ENCODE measurements around the gene ICAM4.

The ICAM4 gene

DNA sequence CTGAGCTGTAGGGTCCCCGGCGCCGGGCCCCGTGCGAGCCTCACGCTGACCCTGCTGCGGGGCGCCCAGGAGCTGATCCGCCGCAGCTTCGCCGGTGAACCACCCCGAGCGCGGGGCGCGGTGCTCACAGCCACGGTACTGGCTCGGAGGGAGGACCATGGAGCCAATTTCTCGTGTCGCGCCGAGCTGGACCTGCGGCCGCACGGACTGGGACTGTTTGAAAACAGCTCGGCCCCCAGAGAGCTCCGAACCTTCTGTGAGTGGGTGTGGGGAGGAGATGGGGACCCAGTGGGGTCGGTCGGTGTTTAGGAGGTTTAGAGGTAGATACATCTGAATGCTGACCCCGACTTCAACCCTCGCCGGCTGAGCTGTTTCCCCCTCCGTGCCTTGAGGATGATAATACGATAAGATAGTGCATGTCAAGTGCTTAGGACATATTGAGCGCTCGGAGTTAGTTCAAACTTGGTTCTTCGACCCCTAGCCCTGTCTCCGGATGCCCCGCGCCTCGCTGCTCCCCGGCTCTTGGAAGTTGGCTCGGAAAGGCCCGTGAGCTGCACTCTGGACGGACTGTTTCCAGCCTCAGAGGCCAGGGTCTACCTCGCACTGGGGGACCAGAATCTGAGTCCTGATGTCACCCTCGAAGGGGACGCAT, 4.9 kb downstream of the ICAM4 start:
- no peak for DNase-seq

DNA sequence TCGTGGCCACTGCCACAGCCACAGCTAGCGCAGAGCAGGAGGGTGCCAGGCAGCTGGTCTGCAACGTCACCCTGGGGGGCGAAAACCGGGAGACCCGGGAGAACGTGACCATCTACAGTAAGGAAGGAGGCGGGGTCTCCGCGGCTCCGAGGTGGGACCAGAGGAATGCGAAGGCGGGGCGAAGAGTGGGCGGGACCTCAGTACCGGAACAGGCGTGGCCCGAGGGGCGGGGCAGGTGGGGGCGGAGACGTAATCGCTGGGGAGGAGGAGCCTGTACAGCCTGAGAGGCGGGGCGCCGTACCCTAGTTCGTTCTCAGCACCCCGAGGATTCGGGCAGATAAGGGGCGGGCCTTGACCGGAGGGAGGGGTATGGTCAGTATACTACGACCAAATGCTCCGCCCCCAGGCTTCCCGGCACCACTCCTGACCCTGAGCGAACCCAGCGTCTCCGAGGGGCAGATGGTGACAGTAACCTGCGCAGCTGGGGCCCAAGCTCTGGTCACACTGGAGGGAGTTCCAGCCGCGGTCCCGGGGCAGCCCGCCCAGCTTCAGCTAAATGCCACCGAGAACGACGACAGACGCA, 5.5 kb downstream of the ICAM4 start:
- DNase-seq = peak; percentile 85

DNA sequence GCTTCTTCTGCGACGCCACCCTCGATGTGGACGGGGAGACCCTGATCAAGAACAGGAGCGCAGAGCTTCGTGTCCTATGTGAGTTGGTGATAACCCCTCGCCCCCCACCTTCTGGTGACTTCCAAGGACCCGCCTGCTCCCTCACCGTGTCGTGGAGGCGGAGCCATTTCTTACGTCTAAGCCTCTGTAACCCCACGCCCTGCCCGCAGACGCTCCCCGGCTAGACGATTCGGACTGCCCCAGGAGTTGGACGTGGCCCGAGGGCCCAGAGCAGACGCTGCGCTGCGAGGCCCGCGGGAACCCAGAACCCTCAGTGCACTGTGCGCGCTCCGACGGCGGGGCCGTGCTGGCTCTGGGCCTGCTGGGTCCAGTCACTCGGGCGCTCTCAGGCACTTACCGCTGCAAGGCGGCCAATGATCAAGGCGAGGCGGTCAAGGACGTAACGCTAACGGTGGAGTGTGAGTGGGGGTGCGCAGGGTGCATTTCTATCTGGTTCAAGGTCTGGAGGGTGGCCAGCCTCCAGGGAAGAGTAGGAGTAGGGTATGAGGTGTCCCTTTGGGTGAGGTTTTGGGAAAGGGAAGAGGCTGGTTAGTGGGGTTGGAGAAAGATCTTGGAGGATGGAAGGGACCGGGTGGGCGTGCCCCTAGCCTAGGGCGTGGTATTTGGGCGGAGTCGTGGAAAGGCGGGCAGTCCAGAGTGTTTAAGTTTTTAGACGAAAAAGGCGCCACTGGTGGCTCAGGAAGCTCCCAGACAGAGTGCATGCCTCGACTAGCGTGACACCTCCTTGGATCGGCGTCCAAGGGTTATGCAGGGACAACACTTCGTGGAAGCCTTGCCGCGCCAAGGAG, 6.3 kb downstream of the ICAM4 start:
- no peak for DNase-seq

DNA sequence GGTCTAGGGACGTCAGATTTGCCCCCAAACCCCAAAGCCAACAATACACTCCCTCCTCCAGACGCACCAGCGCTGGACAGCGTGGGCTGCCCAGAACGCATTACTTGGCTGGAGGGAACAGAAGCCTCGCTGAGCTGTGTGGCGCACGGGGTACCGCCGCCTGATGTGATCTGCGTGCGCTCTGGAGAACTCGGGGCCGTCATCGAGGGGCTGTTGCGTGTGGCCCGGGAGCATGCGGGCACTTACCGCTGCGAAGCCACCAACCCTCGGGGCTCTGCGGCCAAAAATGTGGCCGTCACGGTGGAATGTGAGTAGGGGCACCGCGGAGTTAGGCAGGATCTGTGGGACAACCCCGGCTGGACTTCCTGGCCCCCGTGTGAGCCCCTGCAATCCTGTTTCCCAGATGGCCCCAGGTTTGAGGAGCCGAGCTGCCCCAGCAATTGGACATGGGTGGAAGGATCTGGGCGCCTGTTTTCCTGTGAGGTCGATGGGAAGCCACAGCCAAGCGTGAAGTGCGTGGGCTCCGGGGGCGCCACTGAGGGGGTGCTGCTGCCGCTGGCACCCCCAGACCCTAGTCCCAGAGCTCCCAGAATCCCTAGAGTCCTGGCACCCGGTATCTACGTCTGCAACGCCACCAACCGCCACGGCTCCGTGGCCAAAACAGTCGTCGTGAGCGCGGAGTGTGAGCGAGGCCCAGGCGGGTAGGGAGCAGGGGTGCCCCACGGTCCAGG, 7.0 kb downstream of the ICAM4 start:
- no peak for DNase-seq

DNA sequence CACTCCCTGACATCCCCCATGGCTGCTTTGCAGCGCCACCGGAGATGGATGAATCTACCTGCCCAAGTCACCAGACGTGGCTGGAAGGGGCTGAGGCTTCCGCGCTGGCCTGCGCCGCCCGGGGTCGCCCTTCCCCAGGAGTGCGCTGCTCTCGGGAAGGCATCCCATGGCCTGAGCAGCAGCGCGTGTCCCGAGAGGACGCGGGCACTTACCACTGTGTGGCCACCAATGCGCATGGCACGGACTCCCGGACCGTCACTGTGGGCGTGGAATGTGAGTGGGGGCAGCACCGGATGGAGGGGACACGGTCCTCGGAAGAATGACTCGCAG, 7.6 kb downstream of the ICAM4 start:
- no peak for DNase-seq

DNA sequence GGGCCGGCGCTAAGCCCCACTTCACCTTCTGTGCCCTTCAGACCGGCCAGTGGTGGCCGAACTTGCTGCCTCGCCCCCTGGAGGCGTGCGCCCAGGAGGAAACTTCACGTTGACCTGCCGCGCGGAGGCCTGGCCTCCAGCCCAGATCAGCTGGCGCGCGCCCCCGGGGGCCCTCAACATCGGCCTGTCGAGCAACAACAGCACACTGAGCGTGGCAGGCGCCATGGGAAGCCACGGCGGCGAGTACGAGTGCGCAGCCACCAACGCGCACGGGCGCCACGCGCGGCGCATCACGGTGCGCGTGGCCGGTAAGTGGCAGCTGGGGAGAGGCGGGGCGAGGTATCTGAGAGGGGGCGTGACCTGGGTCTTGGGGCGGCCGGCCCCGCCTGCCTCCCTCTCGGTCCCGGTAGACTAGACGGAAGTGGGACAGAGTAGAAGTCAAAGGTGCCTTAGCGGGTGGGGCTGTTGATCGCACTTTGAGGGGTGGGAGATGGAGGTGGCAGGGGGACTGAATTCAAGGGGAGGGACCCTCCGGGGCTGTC, 8.6 kb downstream of the ICAM4 start:
- peak; percentile 32 for DNase-seq

DNA sequence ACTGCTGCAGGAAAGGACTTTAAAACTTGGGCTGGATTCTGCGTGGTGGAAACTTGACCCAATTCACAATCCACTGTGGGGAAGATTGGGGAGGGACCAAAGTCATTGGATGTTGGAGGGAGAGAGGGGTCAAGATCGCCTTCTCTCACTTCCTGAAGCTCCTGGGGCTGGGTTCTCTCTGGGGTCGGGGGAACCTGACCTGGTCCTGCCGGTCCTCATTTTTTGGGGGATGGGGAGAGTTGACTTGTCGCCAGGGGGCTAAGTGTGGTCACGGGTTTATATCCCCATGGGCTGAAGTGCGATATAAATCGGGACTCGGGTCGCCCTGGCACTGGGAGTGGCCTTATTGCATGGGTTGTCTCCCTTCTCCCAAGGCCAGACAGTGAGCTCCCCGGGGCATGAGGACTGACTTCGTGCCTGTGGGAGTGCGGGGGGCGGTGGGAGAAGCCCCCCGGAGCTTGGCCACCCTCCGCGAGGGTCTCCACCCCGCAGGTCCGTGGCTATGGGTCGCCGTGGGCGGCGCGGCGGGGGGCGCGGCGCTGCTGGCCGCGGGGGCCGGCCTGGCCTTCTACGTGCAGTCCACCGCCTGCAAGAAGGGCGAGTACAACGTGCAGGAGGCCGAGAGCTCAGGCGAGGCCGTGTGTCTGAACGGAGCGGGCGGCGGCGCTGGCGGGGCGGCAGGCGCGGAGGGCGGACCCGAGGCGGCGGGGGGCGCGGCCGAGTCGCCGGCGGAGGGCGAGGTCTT, 9.3 kb downstream of the ICAM4 start:
- DNase-seq = peak; percentile 45

DNA sequence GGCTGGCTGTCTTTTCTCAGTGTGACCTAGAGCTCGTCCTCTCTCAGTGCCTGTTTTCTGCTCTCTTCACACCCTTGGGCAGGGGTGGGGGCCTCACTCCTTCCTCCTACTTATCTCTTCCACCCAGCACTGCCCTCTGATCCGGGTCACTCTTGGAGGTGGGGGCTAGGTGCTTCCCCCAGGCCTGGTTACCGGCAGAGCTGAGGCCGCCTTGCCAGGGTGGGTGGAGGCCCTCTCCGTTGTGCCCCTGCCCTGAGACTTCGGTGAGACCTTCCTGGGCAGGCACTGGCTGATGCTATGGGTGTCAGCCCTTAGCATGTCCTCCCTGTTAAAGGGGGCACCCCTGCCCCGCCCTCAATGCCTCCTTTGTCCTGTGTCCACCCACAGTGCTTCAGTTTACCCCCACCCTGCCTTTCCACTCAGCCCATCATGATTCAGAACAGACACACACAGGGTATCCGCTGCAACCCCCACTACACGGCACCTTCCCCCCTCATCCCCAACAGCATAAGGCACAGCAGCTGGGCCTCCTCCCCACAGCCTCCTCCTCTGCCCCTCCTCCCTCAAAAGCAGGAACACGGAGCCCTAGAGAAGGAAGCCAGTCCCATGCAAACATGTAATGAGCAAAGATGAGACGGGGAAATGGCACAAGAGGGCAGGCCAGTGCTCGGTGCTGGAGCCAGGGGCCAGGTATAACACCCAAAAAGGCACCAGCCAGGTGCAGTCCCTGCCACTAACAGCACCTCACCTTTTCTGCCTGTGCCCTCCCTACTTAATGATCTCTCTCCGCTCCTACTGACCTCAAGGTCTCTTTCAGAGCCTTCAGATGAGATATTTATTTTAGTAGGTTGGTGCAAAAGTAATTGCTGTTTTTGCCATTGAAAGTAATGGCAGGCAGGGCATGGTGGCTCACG, 13.0 kb downstream of the ICAM4 start:
- DNase-seq = no peak

DNA sequence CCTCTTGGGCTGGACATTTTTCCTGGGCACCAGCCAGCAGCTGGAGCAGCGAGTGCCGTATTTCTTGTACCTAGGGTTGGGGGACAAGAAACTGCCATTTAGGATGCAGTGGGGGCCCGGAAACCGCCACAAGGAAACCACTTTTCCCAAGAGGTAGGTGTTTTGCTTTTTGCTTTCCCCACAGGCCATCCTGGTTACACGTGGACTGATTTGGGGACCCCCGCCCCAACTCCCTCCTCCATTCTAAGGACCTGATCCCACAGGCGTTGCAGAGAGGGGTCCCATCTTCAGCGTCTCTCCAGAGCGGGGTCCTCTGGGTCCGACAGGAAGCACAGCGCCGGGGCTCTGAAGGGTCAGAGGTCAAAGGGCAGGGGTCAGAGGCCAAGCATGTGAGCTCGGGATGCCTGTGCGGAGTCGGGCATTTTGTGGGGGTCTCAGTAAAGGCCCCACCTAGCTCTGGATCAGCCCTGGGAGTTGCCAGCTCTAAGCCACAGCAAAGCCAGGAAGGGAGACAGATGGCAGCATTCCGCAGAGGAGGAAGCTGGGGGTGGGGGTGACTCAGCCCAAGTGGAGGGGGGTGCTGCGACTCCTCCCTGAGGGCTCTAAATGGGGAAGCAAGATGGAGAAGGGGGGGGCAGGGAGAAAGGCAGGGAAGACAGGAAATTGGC, 18.5 kb downstream of the ICAM4 start:
- DNase-seq = no peak

DNA sequence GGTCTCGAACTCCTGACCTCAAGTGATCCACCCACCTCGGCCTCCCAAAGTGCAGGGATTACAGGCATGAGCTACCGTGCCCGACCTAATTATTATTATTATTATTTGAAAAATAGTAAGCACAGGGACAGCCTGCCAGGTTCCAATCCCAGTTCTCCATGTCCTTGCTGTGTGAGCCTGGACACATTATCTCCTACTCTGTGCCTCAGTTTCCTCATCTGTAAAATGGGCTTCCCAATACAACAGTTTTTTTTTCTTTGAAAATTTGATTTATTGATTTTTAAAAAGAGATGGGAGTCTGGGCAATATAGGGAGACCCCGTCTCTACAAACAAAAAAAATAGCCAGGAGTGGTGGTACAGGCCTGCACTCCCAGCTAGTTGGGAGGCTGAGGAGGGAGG, 19.6 kb downstream of the ICAM4 start:
- DNase-seq = no peak

DNA sequence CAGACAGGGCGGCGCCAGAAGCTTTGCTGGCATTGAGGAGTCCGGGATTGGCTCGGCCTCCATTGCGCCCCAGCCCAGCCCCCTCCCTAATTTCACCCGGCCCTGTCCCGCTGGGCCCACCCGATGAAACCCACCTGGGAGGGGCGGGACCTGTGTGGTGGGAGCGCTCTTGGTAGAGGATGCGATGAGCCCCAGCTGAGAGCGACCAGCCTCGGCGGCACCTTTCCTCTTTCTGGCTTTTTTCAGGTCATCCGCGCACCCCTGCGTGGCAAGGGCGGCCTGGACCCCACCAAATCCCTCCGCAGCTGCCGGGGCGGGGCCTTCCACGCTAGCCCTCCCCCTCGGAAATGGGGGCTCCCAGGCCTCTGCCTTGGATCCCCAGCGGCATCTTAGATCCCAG, 22.7 kb downstream of the ICAM4 start, which contains the start of gene ZGLP1:
TSS of gene ZGLP1 (minus strand) at position 393 of the 400 bp plus-strand sequence.
- no peak for DNase-seq

DNA sequence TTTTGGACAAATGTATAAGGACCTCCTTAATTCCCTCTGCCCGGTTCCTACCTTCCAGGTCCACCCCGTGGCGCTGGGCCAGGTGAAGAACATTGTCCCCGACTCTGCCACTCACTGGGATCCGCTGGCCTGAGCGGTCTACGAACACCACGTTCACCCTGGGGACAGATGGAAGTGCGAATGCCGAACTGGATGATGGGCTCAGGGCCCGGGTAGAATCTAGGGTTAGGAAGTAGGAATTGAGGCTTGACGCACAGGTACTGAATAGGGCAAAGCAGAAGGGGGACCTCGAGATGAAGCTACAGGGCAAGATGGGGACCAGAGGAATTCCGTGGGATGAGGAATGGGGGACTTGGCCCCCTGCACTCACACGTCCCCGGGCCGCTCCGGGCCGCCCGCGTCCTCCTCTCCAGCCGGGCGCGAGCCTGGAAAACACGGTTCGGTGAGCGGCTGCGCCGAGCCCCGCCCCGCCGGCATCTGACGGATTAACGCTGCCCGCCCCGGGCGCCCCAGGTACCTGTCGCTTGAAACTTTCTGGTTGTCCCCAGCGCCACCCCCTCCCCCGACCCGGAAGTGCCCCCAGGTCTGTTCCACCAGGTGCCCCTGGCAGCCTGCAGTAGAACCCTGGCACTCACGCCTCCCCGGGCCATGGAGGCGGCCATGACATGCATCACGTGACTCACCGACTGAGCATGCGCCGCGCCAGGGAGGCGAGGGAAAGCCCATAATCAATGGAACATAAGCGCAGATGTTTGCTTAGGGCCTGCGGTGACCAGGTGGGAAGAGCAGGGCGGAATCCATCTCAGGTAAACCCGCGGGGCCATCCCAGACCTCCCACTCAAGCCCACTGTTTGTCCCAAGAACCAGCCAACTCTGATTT, 28.8 kb downstream of the ICAM4 start, which contains the start of gene FDX2:
TSS of gene FDX2 (minus strand) at position 681 of the 880 bp plus-strand sequence. CDS start at position 662, 19 bp downstream.
- DNase-seq = peak; percentile 95

DNA sequence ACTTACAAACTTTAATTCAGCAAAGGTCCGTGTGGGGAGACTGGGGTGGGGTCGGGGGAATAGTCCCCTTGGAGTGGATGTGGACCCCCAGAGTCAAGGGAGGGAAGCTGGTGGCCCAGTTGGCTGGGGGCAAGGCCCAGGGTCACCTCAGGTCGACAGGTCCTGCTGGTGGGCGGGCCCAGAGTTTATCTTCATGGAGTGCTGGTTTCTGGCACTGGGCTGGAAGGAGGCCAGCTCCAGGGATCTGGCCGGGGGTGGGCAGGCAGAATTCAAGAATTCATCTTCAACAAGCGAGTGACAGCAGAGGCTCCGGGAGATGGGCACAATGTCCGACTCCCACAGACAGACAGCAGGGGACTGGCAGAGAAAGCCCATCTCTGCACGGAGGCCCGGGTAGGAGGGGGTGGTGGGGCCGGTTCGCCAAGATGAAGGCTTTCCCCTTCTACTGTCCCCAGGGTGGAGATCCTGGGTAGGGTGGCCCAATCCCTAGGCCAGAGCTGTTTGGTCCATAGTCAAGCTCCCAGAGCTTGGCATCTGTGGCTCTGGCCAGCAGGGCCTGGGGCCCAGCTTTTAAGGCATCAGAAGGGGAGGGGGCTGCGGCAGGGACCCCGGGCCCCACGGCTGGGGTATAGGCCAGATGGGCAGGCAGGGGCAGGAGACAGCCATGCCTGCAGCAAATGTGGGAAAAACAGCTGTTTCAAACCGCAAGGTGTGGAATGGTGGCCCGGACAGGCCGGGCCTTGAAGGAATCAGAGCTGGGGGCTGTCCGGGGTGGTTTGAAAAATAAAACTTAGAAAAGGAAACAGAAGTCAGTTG, 29.7 kb downstream of the ICAM4 start:
- DNase-seq = no peak

DNA sequence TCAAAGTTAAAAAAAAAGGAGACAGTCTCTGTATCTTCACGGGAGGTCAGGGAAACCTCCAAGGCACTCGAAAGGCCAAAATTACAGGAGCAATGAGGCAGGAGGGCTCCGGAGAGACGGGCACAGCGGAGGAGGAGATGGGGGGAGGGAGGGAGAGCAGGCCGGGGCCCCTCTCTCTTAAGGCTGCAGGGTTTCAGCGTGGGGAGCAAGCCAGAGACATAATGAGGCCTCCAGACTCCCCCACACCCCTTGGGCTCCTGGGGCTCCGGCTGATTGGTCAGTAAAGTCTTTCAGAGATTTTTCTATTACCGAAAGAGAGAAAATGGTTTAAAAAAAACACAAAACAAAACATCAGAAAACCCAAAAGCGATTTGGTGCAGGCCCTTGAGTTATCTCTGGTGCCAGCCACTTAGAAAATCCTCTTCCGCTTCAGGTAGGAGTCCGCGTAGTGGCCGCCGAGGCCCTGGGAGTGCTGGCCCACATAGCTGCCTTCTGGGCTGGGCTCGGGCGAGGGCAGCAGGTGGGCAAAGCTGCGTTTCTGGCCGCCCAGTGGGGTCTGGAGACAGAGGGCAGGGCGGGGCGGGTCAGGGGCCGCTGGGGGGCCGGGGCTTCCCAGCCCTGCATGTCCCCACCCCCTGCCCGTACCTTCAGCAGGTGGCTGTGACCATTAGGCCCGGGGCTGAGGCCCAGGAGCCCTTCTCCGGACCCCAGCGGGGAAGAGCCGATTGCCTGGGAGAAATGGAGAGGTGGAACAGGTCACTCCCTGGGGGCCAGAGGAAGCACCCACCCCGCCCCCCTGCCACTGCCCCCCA, 30.5 kb downstream of the ICAM4 start:
- no peak for DNase-seq

DNA sequence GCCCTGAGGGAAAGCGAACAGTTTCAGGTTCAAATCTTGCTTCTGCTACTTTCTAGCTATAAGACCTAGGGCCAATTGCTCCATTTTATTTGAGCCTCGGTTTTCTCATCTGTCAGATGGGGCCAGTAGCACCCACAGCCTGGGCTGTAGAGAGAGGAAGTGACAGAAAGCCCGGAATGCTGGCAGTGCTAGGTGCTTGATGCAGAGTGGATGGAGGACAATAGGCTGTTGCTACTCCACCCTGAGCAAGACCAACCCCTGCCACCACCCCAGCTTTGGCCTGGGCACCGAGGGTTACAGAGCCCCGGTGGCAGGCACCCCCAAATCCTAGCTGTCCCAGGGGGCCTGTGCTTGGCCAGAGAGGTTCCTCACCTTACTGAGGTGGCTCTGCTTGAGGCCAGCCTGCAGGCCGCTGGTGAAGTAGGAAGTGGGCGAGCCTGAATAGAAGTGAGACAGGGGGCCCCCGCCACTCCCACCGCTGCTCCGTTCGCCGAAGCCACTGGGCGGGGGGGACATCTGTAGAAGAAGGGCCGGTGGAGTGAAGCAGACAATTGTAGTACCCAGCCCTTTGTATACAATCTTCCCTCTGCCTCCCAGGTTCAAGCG, 31.2 kb downstream of the ICAM4 start:
- no peak for DNase-seq

DNA sequence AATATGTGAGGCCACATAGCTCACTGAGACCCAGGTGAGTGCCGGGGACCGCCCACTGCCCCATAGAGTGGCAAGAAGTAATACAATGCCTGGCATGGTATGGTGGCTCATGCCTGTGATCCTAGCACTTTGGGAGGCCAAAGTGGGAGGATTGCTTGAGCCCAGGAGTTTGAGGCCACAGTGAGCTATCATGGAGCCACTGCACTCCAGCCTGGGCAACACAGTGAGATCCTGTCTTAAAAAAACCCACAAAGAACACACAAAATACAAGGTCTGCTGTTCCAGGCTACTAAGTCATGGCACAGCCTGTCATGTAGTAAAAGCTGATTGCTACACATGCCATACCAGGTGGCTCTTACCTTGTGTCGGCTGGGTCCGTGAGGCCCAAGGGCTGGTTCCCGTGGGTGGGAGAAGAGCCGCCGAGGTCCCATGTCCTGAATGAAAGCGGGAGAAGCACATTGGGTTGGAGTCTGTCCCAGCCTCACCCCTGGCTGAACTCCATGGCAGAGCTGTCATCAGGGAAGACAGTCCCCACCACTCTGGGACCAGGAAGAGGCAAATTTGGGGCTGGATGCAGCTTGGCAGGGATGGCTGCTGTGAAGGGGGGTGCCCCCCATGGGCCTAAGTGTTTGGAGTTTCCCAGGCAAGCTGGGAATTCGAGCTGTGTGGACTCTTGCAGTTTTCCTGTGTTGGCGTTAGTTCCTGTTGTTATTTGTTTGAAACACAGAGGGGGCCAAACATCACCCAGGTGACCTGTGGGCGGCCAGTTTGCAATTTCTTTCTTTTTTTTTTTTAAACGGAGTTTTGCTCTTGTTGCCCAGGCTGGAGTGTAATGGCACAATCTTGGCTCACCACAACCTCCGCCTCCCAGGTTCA, 32.3 kb downstream of the ICAM4 start:
- no peak for DNase-seq

Measured in eye (tissue), 1 donor.